CD14-positive monocyte (primary cell): Measurements from ENCODE around the gene MAGI3. TPM values are rescaled to one million over a fixed set of nuclear protein-coding genes. Genes with fewer than 3 reads are reported as not detected.

Experiments
- DNase-seq, 3 donors: peaks; one replicate each; pipeline ENCODE4 v3.0.0-alpha.2; 2011 to 2022
- H2AFZ ChIP-seq: 2 replicates; pipeline ENCODE4 v1.6.0; 2012; ENCODE audit warnings: mild to moderate bottlenecking, low read depth, low read length, inconsistent platforms; ENCODE audit not compliant: insufficient read depth, poor library complexity, severe bottlenecking
- H3K27ac ChIP-seq, 2 donors: 1 replicate in 1 of 2; 2 replicates in 1 of 2; pipeline ENCODE4 v1.5.1; 2012 to 2013; ENCODE audit warnings: low read length in 2 of 2, control low read depth in 1 of 2, inconsistent platforms in 1 of 2, low read depth in 1 of 2, mild to moderate bottlenecking in 1 of 2
- H3K27me3 ChIP-seq, 2 donors: one replicate each; pipeline versions ENCODE4 v1.6.0 to v1.6.1; 2011 to 2013; ENCODE audit warnings: low read length in 2 of 2; ENCODE audit not compliant: control insufficient read depth in 2 of 2, insufficient read depth in 2 of 2
- H3K36me3 ChIP-seq, 2 donors: replicated peaks in 1 of 2; 1 replicate in 1 of 2; 2 replicates in 1 of 2; pipeline versions ENCODE4 v1.5.1 to v1.6.1; 2012 to 2013; ENCODE audit warnings: low read length in 2 of 2, control low read depth in 1 of 2, inconsistent platforms in 1 of 2, mild to moderate bottlenecking in 1 of 2; ENCODE audit not compliant: insufficient read depth in 2 of 2, control insufficient read depth in 1 of 2
- H3K4me1 ChIP-seq, 2 donors: 1 replicate in 1 of 2; 2 replicates in 1 of 2; pipeline versions ENCODE4 v1.5.1 to v1.6.1; 2012 to 2013; ENCODE audit warnings: low read length in 2 of 2, control low read depth in 1 of 2, inconsistent platforms in 1 of 2, mild to moderate bottlenecking in 1 of 2, moderate library complexity in 1 of 2; ENCODE audit not compliant: insufficient read depth in 2 of 2, control insufficient read depth in 1 of 2
- H3K4me2 ChIP-seq: replicated peaks from 2 replicates; pipeline ENCODE3; 2012; ENCODE audit warnings: low read length, moderate library complexity, mild to moderate bottlenecking; ENCODE audit not compliant: poor library complexity, severe bottlenecking; ENCODE audit errors: extremely low read depth
- H3K4me3 ChIP-seq, 3 experiments: fragments of 200-600 bp in 1 of 3; sonication (generic) in 1 of 3; replicated peaks in 1 of 3; 1 replicate in 2 of 3; 2 replicates in 1 of 3; pipeline ENCODE4 v1.5.1; 2011 to 2013; ENCODE audit warnings: low read length in 3 of 3, mild to moderate bottlenecking in 3 of 3, control low read depth in 2 of 3, low read depth in 2 of 3, inconsistent platforms in 1 of 3, moderate library complexity in 1 of 3
- H3K79me2 ChIP-seq: 2 replicates; pipeline ENCODE4 v1.6.0; 2012; ENCODE audit warnings: mild to moderate bottlenecking, control low read depth, inconsistent platforms, low read length, moderate library complexity; ENCODE audit not compliant: insufficient read depth
- H3K9ac ChIP-seq: 2 replicates; pipeline ENCODE4 v1.6.0; 2017; ENCODE audit warnings: low read length, mild to moderate bottlenecking; ENCODE audit not compliant: insufficient read depth, poor library complexity, severe bottlenecking
- H3K9me3 ChIP-seq, 2 donors: replicated peaks in 1 of 2; 1 replicate in 1 of 2; 2 replicates in 1 of 2; pipeline versions ENCODE4 v1.5.1 to v1.6.1; 2012 to 2013; ENCODE audit warnings: low read length in 2 of 2, control low read depth in 1 of 2; ENCODE audit not compliant: control insufficient read depth in 1 of 2, insufficient read depth in 1 of 2
- H4K20me1 ChIP-seq: 2 replicates; pipeline ENCODE4 v1.6.0; 2012; ENCODE audit warnings: mild to moderate bottlenecking, low read length, control low read depth, moderate library complexity; ENCODE audit not compliant: insufficient read depth
- H3K27ac Mint-ChIP-seq, 7 donors: one replicate each; pipeline ENCODE4 v1.8.0; 2020; ENCODE audit warnings: mild to moderate bottlenecking in 7 of 7, mixed read lengths in 7 of 7, moderate library complexity in 6 of 7, inconsistent platforms in 2 of 7
- H3K27me3 Mint-ChIP-seq, 3 donors: one replicate each; pipeline ENCODE4 v1.8.0; 2021 to 2022; ENCODE audit warnings: low read depth in 3 of 3, mild to moderate bottlenecking in 3 of 3, mixed read lengths in 3 of 3, moderate library complexity in 3 of 3, inconsistent platforms in 1 of 3
- H3K36me3 Mint-ChIP-seq, 2 donors: one replicate each; pipeline ENCODE4 v1.8.0; 2020; ENCODE audit warnings: mixed read lengths in 2 of 2, inconsistent platforms in 1 of 2, mild to moderate bottlenecking in 1 of 2
- H3K4me1 Mint-ChIP-seq: one replicate; pipeline ENCODE4 v1.8.0; 2020; ENCODE audit warnings: mild to moderate bottlenecking, mixed read lengths
- H3K4me3 Mint-ChIP-seq, 2 donors: one replicate each; pipeline ENCODE4 v1.8.0; 2020; ENCODE audit warnings: mild to moderate bottlenecking in 2 of 2, mixed read lengths in 2 of 2, moderate library complexity in 1 of 2
- H3K9me3 Mint-ChIP-seq, 7 donors: one replicate each; pipeline ENCODE4 v1.8.0; 2020 to 2022; ENCODE audit warnings: mixed read lengths in 7 of 7, mild to moderate bottlenecking in 6 of 7, moderate library complexity in 6 of 7, inconsistent platforms in 2 of 7
- WGBS: methylation state at CpG from one replicate; pipeline ENCODE4 v1.1.5; 2013; ENCODE audit warnings: missing lambda C conversion rate; ENCODE audit not compliant: insufficient coverage; 5-methylcytosine and 5-hydroxymethylcytosine counted together
- intact Hi-C, 2 donors: fragments of 100-400 bp; cut with micrococcal nuclease; formaldehyde crosslinking; loops; one replicate each; pipeline versions ENCODE4 v1.15.0 to v1.15.1; 2023
- polyA plus RNA-seq, 3 donors: library from polyadenylated mRNA; depleted of rRNA in 1 of 3; unstranded in 2 of 3; stranded (reverse) in 1 of 3; fragments of 300-500 nt in 2 of 3; fragments of >200 nt in 1 of 3; fragmentation: Illumina TruSeq in 2 of 3; gene quantifications; 1 replicate in 2 of 3; 2 replicates in 1 of 3; pipeline ENCODE4 v1.2.3, GENCODE V29; 2012 to 2021
- TF ChIP-seq, protein P1 (sequence below): fragments of 200-600 bp; IDR thresholded peaks from one replicate; pipeline ENCODE4 v1.8.0; 2022; ENCODE audit warnings: antibody characterized with exemption, mild to moderate bottlenecking

The MAGI3 gene
- polyA plus RNA-seq, 3 donors: 0.36 to 0.58 (median 0.43) TPM

DNA sequence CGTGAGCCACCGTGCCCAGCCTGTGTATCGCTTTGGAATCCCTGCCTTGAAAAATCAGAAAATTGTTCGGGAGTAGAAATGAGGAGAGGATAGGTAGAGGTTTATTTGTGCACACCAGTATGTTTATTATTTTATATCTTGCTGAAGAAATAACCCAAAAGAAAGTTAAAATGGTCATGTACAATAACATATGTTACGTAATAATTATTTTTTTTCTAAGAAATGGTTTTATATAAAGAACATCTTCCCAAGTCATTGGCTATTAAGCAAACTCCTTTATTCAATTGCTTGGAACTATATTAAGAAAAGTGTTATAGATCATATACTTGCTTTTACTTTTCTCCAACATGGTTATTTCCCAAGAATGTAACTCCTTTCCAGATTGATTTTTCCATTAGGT lies 197.2 kb downstream of the MAGI3 start:
- no peak for DNase-seq
- Mint-ChIP-seq H3K36me3 (no peaks in the 10 kb centered on the region), H3K4me3 (no peak overlapping the region), H3K9me3 (peaks cover 0 to 4% (median 0%) of the 10 kb centered on the region in 7 donors), H3K27ac (no peak overlapping the region), H3K4me1 (no peaks in the 10 kb centered on the region), H3K27me3 (no peaks in the 10 kb centered on the region)
- H2AFZ ChIP-seq: no peak overlapping the region
- H3K79me2 ChIP-seq: no peaks in the 10 kb centered on the region
- H4K20me1 ChIP-seq: no peaks in the 10 kb centered on the region
- H3K4me3 ChIP-seq: no peak overlapping the region
- H3K36me3 ChIP-seq: no peaks in the 10 kb centered on the region
- no peaks in the 10 kb centered on the region for H3K27me3 ChIP-seq
- no peak overlapping the region for H3K9ac ChIP-seq
- H3K9me3 ChIP-seq: no peaks in the 10 kb centered on the region
- TF ChIP-seq, protein P1, sequence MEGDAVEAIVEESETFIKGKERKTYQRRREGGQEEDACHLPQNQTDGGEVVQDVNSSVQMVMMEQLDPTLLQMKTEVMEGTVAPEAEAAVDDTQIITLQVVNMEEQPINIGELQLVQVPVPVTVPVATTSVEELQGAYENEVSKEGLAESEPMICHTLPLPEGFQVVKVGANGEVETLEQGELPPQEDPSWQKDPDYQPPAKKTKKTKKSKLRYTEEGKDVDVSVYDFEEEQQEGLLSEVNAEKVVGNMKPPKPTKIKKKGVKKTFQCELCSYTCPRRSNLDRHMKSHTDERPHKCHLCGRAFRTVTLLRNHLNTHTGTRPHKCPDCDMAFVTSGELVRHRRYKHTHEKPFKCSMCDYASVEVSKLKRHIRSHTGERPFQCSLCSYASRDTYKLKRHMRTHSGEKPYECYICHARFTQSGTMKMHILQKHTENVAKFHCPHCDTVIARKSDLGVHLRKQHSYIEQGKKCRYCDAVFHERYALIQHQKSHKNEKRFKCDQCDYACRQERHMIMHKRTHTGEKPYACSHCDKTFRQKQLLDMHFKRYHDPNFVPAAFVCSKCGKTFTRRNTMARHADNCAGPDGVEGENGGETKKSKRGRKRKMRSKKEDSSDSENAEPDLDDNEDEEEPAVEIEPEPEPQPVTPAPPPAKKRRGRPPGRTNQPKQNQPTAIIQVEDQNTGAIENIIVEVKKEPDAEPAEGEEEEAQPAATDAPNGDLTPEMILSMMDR: no peak
- no peak overlapping the region for H3K4me2 ChIP-seq
- intact Hi-C loops: no loop called here
- H3K4me1 ChIP-seq: no peaks in the 10 kb centered on the region
- WGBS: no CpG with 5 or more reads among the region's 5 CpGs
- H3K27ac ChIP-seq: no peak overlapping the region

DNA sequence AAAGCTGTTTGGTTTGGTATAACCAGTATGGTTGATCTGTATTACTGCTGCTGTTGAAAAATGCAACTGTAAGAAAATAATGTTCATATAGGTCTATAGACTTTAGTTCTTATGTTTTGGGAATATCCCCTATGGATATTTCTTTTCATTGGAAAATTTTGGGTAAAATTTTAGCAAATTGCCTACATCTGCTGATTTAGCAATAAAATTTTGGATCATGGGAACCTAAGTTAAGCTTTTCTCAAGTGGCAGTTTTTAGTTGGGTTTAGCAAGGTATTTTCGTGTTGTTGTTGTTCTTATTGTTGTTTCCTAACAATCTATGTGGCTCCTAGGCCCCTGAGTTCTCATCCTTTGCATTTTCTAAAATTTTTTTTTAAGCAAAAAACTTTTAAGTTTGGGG lies 201.9 kb downstream of the MAGI3 start:
- Histone ChIP-seq H2AFZ (no peak overlapping the region), H3K36me3 (no peaks in the 10 kb centered on the region), H3K27me3 (no peaks in the 10 kb centered on the region), H3K4me2 (no peak overlapping the region), H3K27ac (no peak overlapping the region), H3K9me3 (no peaks in the 10 kb centered on the region), H3K4me1 (no peaks in the 10 kb centered on the region), H3K79me2 (no peaks in the 10 kb centered on the region), H3K4me3 (no peak overlapping the region), H4K20me1 (no peaks in the 10 kb centered on the region), H3K9ac (no peak overlapping the region)
- no peak for DNase-seq
- Mint-ChIP-seq H3K36me3 (peaks cover 0 to 8% of the 10 kb centered on the region in 2 donors), H3K4me1 (no peaks in the 10 kb centered on the region), H3K9me3 (peaks cover 1 to 8% (median 5%) of the 10 kb centered on the region in 7 donors), H3K27ac (no peak overlapping the region), H3K4me3 (no peak overlapping the region), H3K27me3 (peaks cover 0 to 2% (median 0%) of the 10 kb centered on the region in 3 donors)
- intact Hi-C loops: no loop called here
- TF ChIP-seq, protein P1: no peak
- WGBS: no CpG with 5 or more reads among the region's 1 CpG
